Stimulated activated CD4-positive, alpha-beta T cell treated with anti-CD3 and anti-CD28 coated beads, Interleukin-15, amount 100 ng/mL, for 48 hours (primary cell): ENCODE measurements around the gene USP51.
"Not testable (repeated sequence)": the region's sequence is repeated elsewhere in the genome, so short reads cannot be mapped to it uniquely, and the experiment has no call there.

Source experiments
- DNase-seq, 2 donors: peaks; one replicate each; pipeline ENCODE4 v3.0.0-alpha.2; 2020; ENCODE audit warnings: low read depth in 2 of 2

The USP51 gene

GRCh38 chrX:55465108-55465507 is 24.5 kb downstream of the USP51 start:
- not testable (repeated sequence) for DNase-seq

GRCh38 chrX:55464050-55464449 is 25.6 kb downstream of the USP51 start:
- DNase-seq = not testable (repeated sequence)

- not testable (repeated sequence) for DNase-seq
Observed at GRCh38 chrX:55459926-55460325, 29.7 kb downstream of the USP51 start.

GRCh38 chrX:55459426-55459825 is 30.2 kb downstream of the USP51 start:
- DNase-seq = not testable (repeated sequence)

- DNase-seq = not testable (repeated sequence)
Observed at GRCh38 chrX:55455708-55456107, 33.9 kb downstream of the USP51 start.

GRCh38 chrX:55452833-55453124 is 36.9 kb downstream of the USP51 start:
- DNase-seq = no peak

- DNase-seq = peak; percentile 49 to 59
Observed at GRCh38 chrX:55451990-55452832, 37.4 kb downstream of the USP51 start, which contains the start of gene MAGEH1. Gene MAGEH1 (plus strand): TSS chrX:55452127. CDS start chrX:55452375, 248 bp downstream.

GRCh38 chrX:55451626-55451989 is 38.0 kb downstream of the USP51 start:
- DNase-seq = no peak

- no peak for DNase-seq
Observed at GRCh38 chrX:55451141-55451540, 38.5 kb downstream of the USP51 start.

- DNase-seq = no peak
Observed at GRCh38 chrX:55450259-55450658, 39.4 kb downstream of the USP51 start.

- DNase-seq = not testable (repeated sequence)
Observed at GRCh38 chrX:55443468-55443867, 46.2 kb downstream of the USP51 start.
